Measurements from ENCODE around the gene CDK15.

CDK15 gene

DNA sequence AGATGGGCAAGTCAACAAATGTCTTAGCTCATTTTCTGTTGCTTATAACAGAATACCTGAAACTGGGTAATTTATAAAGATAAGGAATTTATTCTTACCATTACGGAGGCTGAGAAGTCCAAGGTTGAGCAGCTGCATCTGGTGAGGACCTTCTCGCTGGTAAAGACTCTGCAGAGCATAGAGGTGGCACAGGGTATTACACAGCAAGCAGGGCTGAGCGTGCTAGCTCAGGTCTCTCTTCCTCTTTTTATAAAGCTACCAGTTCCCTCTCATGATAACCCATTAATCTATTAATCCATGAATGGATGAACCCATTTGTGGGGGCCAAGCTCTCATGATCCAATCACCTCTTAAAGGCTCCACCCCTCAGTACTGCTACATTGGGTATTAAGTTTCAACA lies 109.1 kb downstream of the CDK15 start:
- no peak for DNase-seq

DNA sequence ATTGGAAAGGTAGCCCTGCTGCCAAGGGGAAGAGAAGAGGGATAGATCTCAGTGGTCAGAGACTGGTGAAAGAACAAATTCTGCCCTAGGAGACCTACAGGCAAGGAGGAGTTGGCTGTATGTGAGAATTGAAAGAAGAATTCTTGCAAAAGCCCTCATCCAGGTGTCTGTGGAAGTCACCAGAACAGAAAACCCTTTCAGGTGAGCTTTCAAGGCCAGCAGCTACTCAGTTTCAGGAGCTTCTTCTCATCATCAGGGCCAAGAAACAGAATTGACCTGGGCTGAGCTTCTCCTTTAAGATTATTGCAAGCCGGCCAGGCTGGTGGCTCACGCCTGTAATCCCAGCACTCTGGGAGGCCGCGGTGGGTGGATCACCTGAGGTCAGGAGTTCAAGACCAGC lies 110.2 kb downstream of the CDK15 start:
- DNase-seq: no peak

DNA sequence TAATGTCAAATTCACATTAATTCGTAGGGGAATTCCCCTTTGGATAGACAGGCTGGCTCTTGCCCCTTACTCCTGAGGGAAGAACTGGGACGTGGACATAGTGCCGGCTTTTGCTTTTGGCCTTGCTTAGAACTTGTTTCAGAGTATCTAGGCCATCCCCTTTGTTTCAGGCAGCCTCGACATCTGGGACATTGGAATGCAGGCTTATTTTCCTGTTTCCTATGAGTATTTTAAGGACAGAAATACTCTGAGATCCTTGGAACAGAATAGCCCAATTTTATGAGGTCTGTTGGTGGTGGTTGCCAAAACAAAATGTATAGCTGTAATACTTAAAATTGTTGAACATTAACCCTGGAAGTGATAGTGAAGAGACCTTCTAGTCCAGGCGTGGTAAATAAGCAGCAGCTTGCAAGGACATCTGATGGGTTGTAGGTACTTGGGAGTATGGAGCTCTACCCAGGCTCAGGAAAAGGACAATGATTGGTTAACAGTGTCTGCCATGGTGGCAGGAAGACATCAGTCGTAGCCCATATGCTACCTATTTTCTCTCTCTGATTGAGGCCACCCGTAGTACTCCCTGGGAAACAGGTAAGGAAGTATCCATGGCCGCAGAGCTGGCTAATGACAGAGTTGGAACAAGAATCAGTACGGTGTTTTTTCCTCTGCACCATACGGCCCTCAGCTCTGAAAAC lies 112.4 kb downstream of the CDK15 start:
- DNase-seq: no peak

DNA sequence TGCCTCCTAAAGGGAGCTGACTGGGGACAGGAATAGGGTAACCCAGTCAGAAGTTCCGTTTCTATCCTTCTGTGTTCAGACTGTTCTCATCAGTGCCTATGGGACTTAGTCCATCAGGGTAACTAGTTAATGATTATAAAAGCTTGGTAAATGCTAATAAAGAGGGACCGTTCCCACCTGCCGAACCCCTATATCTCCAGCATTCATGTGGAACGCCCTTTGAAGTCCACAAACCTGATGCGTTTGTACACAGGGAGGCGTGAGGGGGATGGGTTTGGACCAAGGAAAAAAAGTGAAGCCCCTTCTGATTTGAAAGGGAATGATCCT lies 112.9 kb downstream of the CDK15 start:
- DNase-seq: no peak

DNA sequence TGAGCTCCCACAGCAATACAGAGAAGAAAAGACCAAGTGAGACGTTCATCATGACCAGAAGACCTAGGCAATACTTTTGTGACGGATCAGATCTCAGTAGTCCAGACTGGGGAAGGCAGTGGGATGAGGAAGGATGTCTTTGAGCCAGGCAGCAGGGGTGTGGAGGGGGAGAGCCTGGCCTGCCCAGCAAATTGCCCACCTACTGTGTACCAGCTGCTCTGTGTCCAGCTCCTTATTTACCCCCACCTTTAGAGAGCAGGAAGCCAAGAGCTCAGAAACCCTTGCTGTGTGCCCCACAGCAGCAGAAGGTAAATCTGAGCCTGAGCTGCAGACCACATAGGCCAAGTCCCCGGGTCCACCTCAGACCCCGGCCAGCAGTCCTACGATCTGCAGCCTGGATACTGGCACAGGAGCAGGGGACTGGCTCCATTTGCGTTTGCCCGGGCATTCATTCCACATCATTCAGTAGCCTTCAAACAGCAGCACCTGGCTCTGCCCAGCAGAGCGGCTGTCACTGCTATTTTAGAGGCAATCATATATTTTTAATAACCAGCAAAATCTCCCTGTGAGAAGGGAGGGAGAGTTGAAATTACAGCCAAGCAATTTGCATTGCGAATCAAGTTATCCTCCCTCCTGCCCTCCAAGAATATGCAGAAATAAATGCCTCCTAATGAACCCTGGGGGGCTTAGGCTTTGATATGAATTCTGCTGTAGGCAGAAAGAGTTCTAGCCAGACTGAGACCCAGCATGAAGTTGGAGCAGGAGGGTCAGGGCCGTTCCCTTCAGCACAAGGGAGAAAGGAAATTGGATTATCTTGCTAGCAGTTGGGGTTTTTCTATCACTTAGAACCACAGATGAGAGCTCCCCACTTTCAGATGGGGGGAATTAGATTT lies 117.3 kb downstream of the CDK15 start:
- no peak for DNase-seq

DNA sequence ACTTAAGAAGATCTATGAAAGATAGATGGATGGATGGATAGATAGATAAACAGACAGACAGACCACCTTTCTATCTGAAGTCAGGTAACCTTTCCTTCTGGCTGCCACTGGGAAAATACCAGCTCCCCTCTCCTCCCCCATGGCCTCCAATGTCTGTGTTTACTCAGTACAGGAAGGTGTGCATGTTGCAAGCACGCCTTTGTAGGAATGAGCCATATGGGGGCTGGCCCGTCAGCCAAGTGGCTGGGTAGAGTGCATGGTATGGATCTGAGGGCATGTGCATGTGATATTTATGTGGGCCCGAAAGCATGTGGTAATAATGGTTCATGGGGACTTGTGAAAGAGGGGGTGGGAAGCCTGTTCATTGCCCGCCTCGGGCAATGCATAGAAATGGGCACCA lies 118.1 kb downstream of the CDK15 start:
- no peak for DNase-seq

DNA sequence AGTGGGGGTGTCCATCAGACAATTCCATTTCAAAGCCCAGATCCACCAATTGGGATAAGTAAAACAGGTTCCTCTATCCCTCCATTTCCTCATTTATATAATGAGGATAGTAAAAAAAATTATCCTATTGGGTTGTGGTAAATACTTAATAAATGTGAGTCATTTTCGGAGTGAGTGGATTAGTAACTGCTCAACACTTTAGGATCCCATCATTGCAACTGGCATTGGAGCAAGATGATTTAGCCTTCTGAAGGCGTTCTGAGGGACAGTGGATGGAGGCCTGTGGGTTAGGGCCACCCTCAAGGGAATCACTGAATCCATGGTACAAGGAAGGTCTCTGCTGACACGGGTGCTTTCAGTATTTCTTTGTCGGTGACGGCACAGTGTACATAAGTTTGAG lies 118.7 kb downstream of the CDK15 start:
- DNase-seq: no peak

DNA sequence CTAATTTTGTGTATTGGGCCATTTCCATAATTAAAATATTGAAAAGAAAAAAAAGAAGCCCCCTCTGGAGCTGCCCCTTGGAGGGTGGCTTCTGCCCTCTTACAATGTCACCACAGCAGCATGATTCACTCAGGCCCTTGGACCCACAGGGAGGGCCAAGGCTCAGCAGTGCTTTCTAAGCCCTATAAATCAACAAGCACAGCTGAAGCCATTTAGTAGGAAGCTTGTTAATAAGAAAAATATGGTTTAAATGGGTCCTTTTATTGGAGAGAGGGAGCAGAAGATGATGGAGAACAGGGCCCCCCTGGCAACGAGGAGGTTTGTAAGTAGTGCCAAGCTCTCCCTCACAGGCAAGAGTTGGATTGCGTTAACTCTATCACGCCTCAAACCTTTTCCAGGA lies 119.7 kb downstream of the CDK15 start:
- no peak for DNase-seq

DNA sequence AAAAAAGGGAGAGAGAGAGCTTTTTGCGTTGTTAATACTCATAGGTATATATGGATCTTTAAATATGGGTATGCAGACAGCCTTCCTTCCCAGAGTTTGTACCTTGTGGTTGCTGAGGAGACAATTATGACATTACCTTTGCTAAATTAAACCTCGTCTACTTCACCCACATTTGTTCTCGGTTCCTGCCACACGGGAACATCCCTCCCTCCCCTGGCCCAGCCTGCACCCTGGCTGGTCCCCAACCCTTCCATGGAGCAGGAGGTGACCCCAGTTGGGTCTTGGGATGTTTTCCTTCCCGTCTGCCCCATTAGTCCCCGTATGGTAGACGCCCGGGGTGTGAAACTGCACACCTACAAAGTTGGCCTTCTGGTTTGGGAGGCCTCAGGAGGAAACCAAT lies 122.0 kb downstream of the CDK15 start:
- DNase-seq: no peak

DNA sequence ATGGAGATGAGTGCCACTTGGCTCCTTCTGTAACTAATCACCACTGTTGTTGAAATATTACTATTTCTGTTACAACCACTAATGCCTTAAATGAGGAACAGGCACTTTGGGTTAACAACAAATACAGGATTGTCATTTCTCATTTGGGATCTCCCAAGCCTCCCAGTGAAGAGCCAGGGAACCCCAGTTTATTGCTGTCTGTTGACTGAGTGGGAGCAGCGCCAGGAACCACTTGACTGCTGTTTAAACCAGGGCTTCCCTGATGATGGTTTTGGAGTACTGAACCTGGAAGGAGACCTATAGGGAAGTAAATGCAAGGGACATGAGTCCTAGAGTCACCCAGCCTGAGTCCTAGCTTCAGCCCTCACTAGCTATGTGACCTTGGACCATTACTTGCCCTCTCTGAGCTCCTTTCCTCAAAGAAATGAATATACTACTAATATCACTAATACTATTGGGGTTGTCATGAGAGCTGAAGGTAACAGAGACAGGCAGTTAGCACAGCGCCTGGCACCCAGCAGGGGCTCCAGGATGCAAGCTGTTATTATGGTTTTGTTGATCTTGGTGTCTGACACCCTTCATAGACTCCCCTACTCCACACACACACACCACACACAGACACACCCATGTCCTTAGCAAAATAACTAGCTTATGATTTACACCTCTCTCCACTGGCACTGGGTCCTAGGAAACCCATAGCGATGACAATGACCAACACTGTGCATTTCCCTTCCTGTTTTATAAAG lies 123.1 kb downstream of the CDK15 start:
- DNase-seq: no peak

DNA sequence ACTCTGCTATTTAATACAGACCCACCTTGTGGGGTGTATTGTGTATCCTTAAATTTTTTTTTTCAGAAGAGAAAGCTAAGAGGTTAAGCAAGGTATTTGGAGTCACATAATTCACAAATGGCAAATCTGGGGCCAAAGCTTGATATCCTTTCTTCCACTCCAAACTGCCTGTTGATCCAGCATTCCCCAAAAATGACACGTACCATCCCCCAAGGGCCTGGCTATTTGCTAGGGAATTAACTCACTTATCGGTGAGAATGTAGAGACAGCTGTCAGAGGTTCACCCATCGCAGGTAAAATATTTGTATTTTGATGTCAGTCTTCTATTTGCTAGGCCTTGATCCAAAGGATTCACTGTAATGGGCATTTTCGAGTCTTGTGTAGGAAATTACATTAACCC lies 123.7 kb downstream of the CDK15 start:
- DNase-seq: no peak

DNA sequence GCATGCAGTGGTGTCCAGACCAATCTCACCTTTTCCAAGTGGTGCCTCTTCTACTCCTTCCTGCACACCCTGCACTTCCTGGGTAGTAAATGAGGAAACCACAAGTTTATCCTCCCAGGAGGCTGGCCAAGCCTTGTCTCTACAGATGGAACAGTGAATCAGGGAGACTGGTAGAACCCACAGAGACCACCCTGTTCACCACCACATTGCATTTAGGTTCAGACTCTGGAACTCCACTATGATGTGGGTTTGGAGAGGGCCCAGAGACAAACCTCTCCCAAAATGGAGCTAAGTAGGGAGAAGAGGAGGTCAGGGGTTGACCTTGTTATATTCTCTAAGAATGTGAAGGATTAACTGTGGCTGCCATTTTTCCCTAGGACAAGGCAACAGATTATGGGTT lies 124.5 kb downstream of the CDK15 start:
- no peak for DNase-seq

DNA sequence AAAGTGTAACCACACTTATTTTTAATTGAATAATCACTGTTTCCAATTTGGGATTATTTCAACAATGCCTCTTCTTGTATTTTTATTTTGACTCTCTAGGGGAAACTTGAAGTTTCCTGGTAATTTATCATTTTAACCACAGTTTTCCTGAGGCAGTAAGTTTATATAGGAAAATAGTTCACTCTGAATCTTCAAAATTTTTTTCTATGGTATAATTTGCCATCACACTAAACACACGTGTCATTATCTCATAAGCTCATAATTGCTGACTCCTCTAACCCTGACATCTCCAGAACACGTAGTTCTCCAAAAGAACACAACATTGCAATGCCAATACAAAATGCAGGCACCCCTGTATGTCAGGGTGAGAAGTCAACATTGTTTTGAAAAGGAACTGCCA lies 125.1 kb downstream of the CDK15 start:
- DNase-seq: no peak

DNA sequence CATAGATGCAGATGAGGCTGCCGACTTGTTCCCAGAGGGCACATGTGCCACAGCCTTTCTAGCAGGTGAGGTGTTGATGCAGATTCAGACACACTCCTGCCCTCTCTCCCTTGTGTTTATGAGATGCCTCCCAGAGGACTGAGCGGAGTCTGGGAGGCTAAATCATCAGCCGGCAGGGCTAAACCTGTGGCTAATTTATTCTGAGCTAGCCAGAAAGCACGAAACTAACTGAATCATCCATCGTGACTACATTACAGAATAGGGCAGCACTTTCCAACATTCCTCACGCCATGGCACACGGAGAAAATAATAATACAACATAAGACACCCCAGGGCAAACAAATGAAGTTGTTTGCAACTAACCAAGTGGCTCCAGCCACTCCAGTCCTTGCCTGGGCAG lies 125.6 kb downstream of the CDK15 start:
- no peak for DNase-seq

DNA sequence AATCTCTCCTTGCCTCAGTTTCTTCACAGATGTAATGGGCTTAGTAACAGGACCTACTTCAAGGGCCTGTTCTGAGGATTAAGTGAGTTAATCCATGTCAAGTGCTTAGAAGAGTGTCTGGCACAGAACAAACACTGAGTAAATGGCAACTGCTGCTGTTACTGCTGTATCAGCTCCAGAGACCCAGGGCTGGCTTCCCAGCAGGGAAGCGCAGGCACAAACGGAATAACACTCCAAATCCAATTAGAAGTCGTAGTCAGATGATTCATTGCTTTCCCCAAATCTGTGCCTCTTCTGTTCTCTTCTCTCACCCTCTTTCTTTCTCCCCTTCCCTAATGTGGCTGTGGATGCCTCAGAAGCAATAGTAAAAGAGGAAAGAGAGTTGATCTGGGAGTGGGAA lies 126.2 kb downstream of the CDK15 start:
- DNase-seq: no peak

DNA sequence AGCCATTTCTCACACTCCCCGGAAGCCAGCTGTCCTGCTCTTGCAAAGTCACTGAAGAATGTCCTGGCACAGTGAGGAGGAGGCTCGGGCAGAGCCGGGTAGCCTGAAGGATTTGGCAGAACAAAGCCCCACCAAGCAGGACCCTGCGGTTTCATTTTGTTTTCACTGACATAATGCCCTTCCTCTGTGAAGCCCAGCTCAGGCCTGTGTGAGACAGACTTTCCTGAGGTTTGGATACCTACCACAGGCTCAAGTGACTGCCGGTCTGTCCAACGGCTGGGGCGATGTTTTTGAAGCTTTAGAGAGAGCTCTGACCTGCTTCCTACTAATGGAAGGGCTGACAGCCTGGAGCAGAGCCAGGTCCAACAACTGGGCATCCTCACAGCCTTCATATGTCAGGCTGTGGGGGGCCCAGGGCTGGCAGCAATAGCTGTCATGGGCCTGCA lies 127.5 kb downstream of the CDK15 start:
- DNase-seq: no peak

DNA sequence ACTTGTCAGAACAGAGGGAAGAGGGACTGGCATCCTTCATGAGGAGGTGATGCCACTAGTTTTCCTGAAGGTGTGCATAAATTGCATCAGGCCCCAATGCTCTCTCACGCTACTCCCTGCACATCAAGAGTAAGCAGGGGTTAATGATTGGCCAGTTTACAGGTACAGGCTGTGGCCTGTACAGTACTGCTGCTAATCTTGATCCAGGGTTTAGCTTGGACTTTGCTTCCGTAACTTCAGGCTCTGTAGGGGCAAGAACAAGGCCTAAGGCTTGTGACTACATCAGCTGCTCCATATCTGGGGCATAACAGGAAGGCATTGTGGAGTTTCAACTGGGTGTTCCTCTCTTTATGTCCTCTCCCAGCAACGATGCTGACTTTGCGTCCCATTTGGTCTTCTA lies 130.5 kb downstream of the CDK15 start:
- DNase-seq: no peak

DNA sequence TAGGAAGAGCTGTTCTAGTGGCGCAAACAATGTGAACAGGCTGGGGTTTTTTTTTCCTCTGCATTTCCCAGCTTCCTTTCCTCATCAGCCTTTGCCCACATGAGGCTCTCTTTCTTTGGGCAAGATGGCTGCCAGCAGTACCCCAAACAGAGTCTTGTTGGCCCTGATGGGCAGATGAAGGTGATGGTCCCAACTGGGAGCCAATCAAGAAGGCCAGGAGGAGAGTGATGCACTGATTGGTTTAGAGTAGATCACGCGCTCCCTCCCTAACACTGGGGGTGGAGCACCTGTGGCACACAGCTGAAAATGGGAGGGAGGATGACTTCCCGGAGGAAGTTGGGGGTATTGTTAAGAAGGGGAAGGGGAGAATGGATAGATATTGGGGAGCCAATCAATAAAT lies 131.0 kb downstream of the CDK15 start:
- DNase-seq: no peak

DNA sequence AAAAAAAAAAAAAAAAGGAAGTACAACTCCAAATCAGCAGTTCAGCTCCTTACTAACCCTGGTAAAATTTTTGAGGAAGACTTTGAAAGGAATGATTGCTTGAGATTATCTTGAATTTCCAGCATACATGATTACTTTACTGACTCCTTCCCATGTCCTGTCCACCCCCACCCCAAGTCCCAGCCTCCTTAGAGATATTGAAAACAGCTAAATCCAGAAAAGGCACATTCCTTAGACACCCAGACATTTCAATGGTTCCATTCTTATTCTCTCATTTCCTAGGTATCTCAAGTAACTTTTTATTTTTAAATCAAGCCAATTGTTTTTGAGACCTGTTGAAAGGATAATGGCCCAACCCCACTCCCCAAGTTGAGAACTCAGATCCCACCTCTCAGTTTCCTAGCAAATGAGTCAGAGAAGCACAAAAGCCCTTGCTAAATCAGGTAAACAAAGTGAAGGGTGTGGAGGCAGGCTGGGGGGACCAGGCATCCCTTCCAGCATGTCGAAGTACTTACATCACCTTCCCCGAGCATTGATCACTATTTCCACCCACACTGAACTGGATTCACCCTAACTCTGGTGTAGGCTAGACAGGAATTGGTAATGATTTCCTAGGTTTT lies 131.9 kb downstream of the CDK15 start:
- DNase-seq: no peak

DNA sequence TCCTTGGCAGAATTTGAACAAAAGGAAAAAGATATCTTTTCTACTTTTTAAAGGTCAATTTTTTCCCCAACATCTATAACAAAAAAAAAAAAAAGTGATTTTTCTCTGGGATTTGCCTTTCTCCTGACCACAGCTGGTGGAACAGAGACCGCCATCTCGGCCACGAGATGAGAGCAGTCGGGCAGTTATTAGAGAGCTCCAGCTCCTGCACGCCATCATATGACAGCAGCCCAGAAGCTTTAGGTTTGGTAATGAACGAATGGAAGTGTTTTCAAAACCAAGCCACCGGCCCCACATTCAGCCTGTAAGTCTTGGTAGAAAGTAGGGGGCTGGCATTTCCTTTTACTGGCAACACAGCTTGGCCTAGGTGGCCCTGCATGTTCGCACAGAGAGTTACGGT lies 132.4 kb downstream of the CDK15 start:
- DNase-seq: no peak

DNA sequence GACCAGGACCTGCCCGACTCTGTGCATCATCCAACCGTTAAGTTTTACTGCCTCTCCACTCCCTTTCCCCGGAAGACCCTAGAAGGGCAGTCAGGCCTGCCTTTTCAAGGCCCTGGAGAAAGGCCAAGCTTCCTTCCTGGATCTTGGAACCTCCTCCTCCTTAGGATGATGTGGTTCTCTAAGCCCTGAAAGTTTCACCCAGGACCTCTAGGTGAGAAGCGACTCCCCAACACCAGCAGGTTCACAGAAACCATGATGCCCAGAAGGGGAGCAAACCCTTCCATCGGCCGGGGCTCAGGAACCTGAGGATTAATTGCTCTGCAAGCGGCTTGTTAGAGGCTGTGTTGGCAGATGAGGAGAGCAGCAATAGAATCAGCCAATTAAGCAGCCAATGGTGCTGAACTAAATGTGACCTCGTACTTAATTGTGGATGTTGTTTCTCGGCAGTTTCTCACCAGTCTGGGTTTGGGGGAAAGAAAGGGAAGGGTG lies 133.2 kb downstream of the CDK15 start:
- DNase-seq: no peak

DNA sequence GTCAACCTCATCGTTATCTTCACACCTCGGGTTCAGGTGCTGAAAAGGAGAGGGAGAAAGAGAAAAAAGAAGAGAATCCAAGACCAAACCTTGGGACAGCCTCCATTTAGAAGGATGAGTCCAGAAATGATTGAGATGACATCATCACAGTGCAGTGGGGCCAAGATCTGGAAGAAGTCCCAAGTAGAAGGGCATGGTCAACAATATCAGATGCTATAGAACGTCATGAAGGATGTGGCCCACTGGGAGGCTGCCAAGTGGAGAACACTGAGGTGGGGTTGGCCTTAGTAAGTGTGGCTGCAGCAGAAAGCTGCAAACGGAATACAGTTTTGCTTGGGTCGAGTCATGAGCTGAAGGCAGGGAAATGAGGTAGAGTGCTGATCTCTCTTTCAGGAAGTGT lies 136.2 kb downstream of the CDK15 start:
- no peak for DNase-seq
